H1 (cell line): ENCODE data around the gene POLR3GL. TPM values are rescaled to one million over a fixed set of nuclear protein-coding genes. Genes with fewer than 3 reads are reported as not detected.

Experiments
- CBX5 ChIP-seq: fragments of 300-800, 300-1000 bp; sonication (generic); IDR thresholded peaks from 2 replicates; pipeline ENCODE4 v1.7.1; 2016; ENCODE audit warnings: antibody characterized with exemption, low read length, low read depth
- E2F6 ChIP-seq: IDR thresholded peaks from 2 replicates; pipeline ENCODE4 v1.6.1; 2012; ENCODE audit warnings: inconsistent platforms
- JUN ChIP-seq: IDR thresholded peaks from 2 replicates; pipeline ENCODE4 v1.6.1; 2011; ENCODE audit warnings: low read depth, mild to moderate bottlenecking, improper control_type of control experiment, low read length
- JUND ChIP-seq: IDR thresholded peaks from 2 replicates; pipeline ENCODE4 v1.6.1; 2011; ENCODE audit warnings: mild to moderate bottlenecking, improper control_type of control experiment, low read length
- KDM4A ChIP-seq: IDR thresholded peaks from one replicate; pipeline ENCODE4 v1.7.1; 2012; ENCODE audit warnings: low read depth, mild to moderate bottlenecking, moderate library complexity, low read length, inconsistent platforms; ENCODE audit not compliant: severe bottlenecking
- NRF1 ChIP-seq: IDR thresholded peaks from 2 replicates; pipeline ENCODE4 v1.6.1; 2011; ENCODE audit warnings: mild to moderate bottlenecking, low read depth, low read length, improper control_type of control experiment
- POU5F1 ChIP-seq: IDR thresholded peaks from 2 replicates; pipeline ENCODE4 v1.6.1; 2011; ENCODE audit warnings: low read depth, mild to moderate bottlenecking, low read length, moderate library complexity
- RXRA ChIP-seq: IDR thresholded peaks from 2 replicates; pipeline ENCODE4 v1.6.1; 2011; ENCODE audit warnings: low read depth, mild to moderate bottlenecking, low read length, moderate library complexity; ENCODE audit not compliant: insufficient read depth
- SP1 ChIP-seq: IDR thresholded peaks from 2 replicates; pipeline ENCODE4 v1.6.1; 2011; ENCODE audit warnings: low read depth, low read length
- TAF1 ChIP-seq: IDR thresholded peaks from 2 replicates; pipeline ENCODE4 v1.6.1; 2011; ENCODE audit warnings: mild to moderate bottlenecking, low read depth, low read length
- TCF12 ChIP-seq: IDR thresholded peaks from 2 replicates; pipeline ENCODE4 v1.6.1; 2011; ENCODE audit warnings: low read depth, mild to moderate bottlenecking, low read length
- ZNF274 ChIP-seq: IDR thresholded peaks from 2 replicates; pipeline ENCODE4 v1.7.0; 2012; ENCODE audit warnings: low read length, borderline replicate concordance; ENCODE audit errors: extremely low read depth
- polyA plus RNA-seq, 7 experiments: library from polyadenylated mRNA; depleted of rRNA in 3 of 7; stranded (reverse) in 5 of 7; unstranded in 2 of 7; fragments of >200 nt in 5 of 7; fragments of 200-250 nt in 2 of 7; gene quantifications; 1 replicate in 5 of 7; 2 replicates in 1 of 7; 4 replicates in 1 of 7; pipeline versions ENCODE4 v1.2.1 to v1.2.3, GENCODE V29; 2011 to 2013; ENCODE audit warnings: missing spikeins in 2 of 7, mixed read lengths in 2 of 7
- total RNA-seq: library from RNA; stranded (reverse); fragmentation: NEBNext Ultra II Directional; extraction: Animal tissue kit (Norgen Biotek cat#: 25700); gene quantifications from 2 replicates; pipeline ENCODE4 v1.2.1, GENCODE V29; 2021
- TF ChIP-seq, protein P1 (sequence below), 3 experiments: IDR thresholded peaks; 1 replicate in 2 of 3; 2 replicates in 1 of 3; pipeline versions ENCODE4 v1.5.1 to v1.6.1; 2011; ENCODE audit warnings: low read length in 3 of 3, mild to moderate bottlenecking in 3 of 3, inconsistent platforms in 2 of 3, low read depth in 1 of 3, moderate library complexity in 1 of 3; ENCODE audit not compliant: insufficient read depth in 1 of 3; ENCODE audit errors: control extremely low read depth in 1 of 3
- TF ChIP-seq, protein P2 (sequence below): IDR thresholded peaks from 2 replicates; pipeline ENCODE4 v1.6.1; 2011; ENCODE audit warnings: low read depth, mild to moderate bottlenecking, low read length; ENCODE audit not compliant: insufficient read depth

Gene POLR3GL
- total and polyA plus RNA-seq, 2 of the 8 experiments (the other 6 are each of a cell fraction or from before 2014, with no cell fraction given): 3.1 to 3.9 TPM

DNA sequence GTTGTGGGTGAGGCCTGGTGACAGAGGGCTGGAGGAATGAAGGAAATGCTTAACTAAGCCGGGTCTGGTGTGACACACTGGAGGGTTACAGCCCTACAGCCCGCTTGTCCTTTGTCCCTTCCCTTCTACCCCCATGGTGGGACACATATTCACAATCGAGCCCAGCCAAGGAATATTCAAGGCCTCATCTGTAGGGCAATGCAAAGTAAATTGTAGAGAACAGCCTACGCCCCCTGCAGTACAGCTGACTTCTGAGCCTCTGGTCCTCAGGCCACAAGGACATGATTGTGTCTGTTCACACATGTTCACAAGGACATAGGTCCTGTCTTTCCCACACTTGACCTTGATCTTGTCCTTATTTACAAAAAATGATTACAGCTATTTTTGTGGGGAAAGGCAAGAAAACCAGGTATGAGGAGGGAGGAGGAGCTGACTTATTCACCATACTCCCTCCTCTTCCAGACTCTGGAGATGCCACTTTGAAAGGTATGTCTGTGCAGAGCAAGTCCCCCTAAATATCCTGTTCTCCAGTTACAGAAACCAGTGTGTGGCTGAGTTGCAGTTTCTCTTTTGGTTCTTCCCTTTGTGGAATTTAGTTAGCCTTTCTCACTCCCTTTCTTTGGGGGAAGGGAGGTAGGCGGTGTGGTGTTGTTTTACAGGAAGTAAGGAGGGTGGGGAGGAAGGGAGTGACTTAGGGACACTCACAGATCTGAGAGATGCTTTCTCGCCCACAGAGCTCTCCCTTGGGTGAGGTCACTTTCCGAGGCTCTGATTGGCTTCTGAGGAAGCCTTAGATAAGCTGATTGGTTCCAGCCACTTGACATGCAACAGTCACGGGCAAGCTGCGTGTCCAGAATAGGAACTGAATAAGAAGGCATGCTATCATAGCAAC is 14.6 kb downstream of the POLR3GL start (continued):
- TF ChIP-seq, protein P1, sequence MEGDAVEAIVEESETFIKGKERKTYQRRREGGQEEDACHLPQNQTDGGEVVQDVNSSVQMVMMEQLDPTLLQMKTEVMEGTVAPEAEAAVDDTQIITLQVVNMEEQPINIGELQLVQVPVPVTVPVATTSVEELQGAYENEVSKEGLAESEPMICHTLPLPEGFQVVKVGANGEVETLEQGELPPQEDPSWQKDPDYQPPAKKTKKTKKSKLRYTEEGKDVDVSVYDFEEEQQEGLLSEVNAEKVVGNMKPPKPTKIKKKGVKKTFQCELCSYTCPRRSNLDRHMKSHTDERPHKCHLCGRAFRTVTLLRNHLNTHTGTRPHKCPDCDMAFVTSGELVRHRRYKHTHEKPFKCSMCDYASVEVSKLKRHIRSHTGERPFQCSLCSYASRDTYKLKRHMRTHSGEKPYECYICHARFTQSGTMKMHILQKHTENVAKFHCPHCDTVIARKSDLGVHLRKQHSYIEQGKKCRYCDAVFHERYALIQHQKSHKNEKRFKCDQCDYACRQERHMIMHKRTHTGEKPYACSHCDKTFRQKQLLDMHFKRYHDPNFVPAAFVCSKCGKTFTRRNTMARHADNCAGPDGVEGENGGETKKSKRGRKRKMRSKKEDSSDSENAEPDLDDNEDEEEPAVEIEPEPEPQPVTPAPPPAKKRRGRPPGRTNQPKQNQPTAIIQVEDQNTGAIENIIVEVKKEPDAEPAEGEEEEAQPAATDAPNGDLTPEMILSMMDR (IDR thresholded peaks at IDR 0.05; ENCODE audit: control extremely low read depth in 1 of 3, insufficient read depth in 1 of 3, low read depth in 1 of 3, low read length in 3 of 3): peak; percentile 23 to 53 (median 37); a peak in 3 of 4 replicates
- TF ChIP-seq NRF1: no peak
- no peak for TF ChIP-seq CBX5
- TF ChIP-seq, protein P2, sequence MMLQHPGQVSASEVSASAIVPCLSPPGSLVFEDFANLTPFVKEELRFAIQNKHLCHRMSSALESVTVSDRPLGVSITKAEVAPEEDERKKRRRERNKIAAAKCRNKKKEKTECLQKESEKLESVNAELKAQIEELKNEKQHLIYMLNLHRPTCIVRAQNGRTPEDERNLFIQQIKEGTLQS: no peak
- TF ChIP-seq KDM4A: no peak
- TF ChIP-seq SP1: peak; percentile 82
- TF ChIP-seq JUN: peak; percentile 94
- TF ChIP-seq TAF1: 0 out of 2 replicates have a peak, but pooled peaks have one; percentile 44
- no peak for TF ChIP-seq RXRA
- TF ChIP-seq E2F6: no peak
- no peak for TF ChIP-seq ZNF274
- no peak for TF ChIP-seq TCF12
- TF ChIP-seq JUND: peak; percentile 90
- TF ChIP-seq POU5F1: no peak
